HG03354 (cell line): ENCODE measurements around the gene CTPS1.

Experiments used
- ATAC-seq: cut with Tn5 transposase; IDR thresholded peaks from one replicate; pipeline ENCODE4 v1.9.1; 2021; ENCODE audit warnings: mild to moderate bottlenecking; ENCODE audit not compliant: unreplicated experiment, poor library complexity, severe bottlenecking

The CTPS1 gene, protein sequence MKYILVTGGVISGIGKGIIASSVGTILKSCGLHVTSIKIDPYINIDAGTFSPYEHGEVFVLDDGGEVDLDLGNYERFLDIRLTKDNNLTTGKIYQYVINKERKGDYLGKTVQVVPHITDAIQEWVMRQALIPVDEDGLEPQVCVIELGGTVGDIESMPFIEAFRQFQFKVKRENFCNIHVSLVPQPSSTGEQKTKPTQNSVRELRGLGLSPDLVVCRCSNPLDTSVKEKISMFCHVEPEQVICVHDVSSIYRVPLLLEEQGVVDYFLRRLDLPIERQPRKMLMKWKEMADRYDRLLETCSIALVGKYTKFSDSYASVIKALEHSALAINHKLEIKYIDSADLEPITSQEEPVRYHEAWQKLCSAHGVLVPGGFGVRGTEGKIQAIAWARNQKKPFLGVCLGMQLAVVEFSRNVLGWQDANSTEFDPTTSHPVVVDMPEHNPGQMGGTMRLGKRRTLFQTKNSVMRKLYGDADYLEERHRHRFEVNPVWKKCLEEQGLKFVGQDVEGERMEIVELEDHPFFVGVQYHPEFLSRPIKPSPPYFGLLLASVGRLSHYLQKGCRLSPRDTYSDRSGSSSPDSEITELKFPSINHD

DNA sequence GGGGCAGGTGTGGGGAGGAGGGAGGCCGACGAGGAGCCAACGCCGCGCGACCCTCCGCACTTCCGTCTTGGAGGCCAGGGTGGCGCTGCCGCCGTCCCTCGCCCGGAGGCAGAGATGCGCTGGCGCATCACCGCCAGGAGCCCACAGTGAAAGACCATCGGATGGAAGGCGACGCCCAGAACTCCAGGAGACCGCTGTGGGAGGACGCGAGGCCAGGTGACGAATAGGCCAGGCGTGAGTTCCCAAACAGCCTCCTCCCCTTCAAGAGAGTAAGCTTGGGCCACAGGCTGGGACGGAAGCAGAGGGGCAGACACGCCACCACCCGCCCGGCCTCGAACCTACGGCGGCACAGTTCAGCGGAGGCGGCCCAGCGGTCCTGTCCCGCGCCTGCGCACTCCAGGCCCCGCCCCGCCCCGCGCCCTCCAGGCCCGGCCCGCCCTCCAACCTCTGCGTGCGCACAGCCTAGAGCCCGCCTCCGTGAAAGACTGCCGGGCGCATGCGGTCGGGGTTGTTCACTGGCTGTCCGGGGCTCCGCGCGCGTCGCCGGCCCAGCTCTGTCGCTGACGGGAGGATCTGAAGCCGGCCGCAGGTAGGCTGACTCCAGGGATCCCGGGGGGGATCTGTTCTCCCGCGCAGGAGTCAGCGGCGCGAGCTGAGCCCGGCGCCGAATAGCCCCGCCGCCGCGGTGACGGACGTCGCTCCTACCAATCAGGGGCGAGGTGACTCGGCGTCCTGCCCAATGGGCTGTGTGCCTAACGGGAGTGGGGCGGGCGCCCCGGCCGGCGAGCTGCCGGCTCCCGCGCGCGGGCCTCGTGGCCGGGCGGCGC is at the start of gene CTPS1:
CTPS1 (plus strand) TSS at position 456 of the 827 bp plus-strand sequence. CDS start 3,595 bp downstream, outside the sequence.
- ATAC-seq, result peak; percentile 91

DNA sequence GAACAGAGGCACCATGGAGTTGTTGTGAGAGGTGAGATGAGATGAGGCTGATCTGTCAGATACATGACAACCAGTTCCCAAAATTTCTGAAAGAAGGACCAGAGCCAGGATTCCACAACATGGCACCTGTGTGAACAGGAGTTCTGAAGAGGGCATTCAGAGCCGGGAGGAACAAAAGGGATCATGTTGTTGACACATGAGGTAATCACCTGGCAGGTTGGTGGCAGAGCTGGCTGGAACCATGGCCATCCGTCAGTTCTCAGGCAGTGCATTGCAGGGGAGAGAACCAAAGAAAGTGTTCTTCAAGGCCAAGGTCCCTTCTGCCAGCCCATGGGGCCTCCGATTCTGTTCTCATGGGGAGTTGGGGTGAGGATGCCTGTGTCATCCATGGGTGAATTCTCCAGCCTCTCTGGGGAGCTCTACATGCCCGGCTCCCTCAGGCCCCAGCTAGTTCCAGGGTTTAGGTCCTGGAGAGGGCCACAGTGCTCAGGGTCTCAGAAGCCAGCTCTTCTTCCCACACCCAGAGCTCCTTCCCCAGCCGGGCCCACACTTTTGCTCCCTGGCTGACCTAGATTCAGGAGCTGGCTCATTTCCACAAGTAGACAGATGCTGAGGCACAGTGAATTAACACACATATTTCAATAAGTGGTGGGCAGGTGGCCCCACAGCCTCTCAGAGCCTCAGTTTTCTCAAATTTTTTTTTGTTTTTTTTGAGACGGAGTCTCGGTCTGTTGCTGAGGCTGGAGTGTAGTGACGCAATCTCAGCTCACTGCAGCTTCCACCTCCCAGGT is 49.1 kb upstream of the CTPS1 start:
- no peak for ATAC-seq

DNA sequence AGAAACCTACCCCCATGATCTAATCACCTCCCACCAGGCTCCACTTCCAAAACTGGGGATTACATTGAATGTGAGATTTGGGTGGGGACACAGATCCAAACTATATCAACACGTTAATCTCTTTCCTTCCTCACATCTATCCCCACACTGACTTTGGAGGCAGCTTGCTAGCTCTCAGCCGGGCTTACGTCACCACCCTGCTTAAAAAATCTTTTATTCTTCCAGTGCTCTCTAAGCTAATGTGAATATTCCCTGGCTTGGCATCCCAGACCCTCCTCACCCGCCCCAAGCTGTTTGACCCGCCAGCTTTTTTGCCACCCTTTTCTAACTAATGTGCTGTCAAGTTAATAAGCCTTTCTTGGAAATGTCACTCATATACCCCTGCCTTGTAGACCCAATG is 47.9 kb upstream of the CTPS1 start:
- no peak for ATAC-seq

DNA sequence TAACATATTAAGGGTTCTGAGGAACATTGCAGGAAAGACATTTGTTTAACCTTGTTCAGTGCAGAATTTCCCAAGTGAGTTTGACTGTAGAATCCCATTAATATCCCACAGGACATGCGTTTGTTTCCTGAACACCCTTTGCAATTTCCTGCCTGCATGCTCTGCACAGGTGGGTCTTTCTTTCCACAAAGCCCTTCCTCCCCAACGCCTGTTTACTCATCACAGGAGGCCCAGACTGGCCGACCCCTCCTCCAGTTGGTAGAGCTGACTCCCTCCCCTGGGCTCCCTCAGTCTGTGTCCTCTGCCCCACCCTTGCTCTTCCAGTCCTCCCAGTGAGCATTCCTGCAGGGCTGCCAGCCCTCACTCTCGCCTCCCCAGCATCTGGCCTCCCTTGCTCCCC is 47.5 kb upstream of the CTPS1 start:
- ATAC-seq, result no peak

DNA sequence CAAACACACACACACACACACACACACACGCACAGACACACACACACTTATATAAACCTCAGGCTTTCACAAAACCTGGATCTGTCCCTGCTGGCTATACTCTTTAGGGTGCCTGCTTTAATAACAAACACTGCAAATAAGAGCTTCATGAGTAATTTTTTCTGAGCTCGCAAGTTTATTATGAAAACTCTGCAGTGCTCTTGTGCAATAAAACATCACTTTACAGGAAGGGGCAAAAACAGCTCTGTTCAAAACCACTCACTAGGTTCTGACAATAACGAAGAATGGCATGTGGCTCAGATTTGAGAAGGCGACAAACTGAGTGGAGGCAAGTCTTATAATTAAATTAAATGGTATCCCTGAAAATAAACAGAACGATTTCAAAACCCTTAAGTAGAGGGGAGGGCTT is 42.6 kb upstream of the CTPS1 start:
- ATAC-seq, result no peak

DNA sequence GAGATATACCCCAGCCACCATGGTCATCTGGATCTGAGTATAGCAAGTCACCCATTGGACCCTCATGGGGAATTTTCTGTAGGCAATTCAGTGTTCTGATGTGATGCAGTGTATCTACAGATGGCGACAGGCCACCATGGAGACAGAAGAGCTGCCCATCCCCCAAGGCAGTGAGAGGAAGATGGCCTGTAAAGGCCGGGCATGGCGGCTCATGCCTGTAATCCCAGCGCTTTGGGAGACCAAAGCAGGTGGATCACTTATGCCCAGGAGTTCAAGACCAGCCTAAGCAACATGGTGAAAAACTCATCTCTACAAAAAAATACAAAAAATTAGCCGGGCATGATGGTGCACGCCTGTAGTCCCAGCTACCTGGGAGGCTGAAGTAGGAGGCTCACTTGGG is 41.1 kb upstream of the CTPS1 start:
- no peak for ATAC-seq

DNA sequence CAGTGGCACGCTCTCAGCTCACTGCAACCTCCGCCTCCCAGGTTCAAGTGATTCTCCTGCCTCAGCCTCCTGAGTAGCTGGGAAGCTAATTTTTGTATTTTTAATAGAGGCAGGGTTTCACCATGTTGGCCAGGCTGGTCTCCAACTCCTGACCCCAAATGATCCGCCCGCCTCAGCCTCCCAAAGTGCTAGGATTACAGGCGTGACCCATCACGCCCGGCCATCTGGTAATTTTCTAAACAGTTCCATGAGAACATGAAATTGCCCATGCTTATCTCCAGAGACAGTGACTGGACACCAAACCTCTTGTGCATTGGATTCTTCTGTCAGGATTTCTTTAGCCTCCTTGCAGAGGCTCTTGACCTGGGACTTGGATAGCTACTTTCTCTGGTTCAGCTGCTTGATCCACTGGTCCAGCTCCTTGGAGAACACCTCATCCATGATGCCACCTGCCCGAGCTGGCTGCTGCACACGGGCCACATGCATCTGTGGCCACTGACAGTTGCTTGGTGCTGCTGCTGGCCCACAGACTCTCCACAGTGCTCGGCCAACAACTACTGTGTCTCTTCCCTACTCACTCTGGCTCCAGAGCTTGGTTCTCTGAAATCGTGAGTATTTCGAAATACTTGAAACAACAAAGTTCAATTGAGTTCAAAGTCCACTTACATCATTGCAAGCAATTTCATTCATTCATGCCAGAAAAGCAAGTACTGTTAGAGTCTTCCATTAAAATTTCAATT is 40.0 kb upstream of the CTPS1 start:
- ATAC-seq, result no peak

DNA sequence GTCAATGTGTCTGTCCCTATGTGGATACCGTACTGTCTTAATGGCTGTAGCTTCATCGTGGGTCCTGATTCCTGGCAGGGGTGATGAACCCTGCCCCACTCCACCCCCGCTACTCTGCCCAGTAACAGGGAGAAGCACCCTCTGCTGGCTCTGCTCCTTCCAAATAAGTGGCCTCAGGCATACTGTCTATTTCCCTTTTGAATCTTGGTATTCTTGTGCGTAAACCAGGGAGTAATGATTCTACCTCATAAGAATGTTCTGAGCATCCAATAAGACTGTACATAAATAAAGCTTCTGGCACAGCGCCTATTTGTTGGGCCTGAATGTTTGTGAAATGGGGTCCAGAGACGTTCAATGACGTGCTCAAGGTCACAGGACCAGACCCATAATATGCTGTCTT is 35.2 kb upstream of the CTPS1 start:
- ATAC-seq, result no peak

DNA sequence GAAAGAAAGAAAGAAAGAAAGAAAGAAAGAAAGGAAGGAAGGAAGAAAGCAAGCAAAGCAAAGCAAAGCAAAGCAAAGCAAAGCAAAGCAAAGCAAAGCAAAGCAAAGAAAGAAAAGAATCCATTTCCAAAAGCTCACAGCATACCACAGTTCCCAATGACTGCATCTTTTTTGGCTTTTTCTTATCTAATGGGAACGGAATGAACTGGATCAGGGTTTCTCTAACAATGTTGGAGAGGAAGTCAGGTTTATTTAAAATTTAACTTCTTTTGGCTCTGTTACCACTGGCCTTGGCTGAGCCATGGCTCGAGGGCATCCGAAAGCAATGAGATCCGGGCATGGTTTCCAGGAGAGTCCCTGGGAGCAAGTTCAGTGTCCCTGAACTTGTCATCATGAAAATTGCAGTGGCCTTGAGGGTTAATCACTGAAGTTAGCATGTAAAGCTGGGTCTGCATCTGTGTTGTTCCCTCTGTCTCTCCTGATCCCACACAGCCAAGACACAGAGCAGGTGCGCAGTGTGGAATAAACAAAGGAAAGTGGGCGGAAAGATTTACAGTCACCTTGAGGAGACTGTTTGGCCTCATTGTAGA is 34.6 kb upstream of the CTPS1 start:
- ATAC-seq, result no peak

DNA sequence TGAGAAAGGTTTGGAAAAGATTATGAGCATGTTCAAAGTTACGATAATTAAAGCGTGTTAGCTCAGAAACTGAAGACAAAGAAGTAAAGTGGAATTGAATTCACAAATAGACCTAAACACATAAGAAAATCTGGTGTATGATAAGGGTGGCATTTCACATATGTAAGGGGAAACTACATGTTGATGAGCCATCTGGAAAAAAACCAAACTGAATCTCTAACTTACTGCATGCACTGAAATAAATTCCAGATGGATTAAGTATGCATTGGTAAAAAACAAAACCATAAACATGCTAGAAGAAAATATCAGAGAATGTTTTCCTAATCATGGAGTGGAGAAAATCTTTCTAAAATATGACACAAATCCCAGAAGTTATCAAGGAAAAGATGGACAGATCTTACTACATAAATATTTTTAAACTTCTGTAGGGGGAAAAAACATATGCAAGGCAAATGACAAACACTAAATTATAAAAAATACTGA is 34.0 kb upstream of the CTPS1 start:
- ATAC-seq, result no peak

DNA sequence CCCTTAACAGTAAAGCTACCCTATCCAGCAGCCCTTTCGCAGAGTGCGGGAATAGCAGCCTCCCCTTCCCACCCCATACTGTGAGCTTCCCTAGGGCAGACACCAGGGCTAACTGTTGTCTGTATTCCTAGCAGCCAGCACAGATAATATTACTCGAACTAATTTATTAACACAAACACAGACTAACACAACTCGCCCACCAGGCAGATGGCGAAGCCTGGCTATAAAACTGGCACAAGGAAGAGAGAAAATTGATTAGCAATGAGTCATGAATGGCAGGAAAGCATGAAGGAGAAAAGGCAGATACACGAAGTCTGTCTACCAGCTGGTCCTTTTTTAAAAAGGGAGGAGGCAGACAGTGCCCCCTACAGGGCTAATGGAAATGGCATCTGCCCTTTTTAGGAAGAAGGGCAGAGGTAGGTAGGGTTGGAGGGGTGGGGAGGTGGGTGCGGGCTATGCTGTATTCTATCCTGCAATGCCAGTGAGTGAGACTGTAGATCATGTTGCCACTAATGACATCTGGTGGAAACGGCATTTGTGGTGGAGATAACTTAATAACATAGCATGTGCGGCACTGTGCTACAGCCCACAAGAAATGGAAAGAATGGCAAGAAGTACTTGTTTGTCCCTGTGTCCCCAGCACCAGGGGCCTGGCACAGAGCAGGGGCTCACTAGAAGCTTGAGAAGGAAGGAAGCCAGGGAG is 30.6 kb upstream of the CTPS1 start:
- no peak for ATAC-seq

DNA sequence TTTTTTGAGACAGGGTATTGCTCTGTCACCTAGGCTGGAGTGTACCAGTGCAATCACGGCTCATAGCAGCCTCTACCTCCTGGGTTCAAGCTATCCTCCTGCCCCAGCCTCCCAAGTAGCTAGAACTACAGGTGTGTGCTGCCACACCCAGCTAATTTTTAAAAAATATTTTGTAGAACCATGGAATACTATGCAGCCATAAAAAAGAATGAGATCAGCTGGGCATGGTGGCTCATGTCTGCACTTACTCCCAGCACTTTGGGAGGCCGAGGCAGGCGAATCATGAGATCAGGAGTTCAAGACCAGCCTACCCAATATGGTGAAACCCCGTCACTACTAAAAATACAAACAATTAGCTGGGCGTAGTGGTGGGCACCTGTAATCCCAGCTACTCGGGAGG is 29.9 kb upstream of the CTPS1 start:
- ATAC-seq, result no peak

DNA sequence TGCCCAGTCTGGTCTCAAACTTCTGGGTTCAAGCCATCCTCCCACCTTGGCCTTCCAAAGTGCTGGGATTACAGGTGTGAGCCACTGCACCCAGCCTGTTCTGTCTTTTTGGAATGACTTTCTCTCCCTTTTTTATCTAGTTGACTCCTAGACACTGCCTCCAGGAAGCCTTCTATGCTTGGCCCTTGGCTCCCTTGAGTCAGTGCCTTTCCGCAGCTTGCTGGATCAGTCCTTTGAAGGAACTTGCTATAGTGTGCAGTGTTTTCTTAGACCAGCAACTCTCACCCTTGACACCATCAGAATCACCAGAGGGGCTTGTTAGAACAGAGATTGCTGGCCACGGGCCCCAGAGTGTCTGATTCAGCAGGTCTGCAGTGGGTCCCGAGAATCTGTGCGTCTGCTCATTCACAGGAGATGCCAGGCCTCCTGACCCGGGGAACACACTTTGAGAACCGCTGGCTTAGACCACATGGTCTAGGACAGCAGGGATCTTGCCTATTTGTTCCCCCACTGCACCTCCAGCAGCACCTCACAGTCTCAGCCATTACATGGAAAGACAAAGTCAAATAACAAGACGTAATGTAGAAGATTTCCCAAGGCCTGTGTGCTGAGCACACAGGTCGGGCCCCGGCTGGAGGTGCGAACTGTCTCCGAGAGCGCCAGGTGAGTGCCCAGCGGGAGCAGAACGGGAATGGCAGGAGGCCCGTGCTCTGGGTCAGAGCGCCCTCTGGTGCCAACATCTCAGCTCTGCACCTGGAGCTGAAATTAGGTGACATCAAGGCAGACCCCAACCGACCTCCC is 27.4 kb upstream of the CTPS1 start:
- no peak for ATAC-seq

DNA sequence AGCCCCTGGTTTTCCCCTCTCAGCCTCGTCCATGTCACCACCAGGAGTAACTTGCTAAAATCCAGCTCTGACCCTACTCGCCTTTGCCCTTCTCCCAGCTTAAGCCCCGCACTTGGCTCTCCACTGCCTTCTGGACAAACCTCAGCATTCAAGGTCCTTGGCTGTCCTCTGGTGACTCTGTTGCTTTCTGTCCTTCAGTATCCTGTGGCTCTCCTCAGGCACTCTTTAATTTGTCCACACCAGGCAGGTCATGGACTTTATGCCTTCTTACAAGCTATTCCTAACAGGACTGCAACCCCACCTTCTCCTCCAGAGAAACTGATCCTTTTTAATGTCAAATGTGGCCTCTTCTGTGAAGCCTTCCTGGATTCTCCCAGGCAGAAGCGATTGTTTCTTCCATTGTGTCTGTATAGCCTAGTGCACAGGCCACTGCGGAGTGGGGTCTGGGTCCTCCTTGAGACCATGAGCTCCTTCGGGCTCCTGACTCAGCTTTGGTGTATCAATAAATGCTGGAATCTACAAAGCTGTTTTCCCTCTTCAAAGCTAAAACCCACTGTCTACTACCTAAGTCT is 26.7 kb upstream of the CTPS1 start:
- no peak for ATAC-seq

DNA sequence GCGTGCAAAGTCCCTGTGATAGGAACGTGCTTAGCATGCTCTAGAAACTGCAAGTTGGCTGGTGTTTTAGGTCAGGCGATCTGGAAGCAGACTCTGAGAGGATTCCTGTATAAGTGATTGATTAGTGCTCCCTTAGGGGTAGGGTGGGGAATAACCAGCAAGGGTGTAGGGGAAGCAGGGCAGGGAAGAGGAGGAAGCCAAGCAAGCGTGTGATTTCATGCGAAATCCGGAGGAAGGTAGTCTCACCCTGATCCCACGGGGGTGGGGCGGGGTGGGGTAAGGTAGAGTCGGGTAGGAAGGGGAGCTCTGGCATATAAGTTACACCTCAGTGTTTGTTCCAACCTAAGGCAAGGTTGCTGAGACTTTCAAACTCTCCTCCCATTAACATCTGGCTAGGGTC is 24.9 kb upstream of the CTPS1 start:
- ATAC-seq, result no peak

DNA sequence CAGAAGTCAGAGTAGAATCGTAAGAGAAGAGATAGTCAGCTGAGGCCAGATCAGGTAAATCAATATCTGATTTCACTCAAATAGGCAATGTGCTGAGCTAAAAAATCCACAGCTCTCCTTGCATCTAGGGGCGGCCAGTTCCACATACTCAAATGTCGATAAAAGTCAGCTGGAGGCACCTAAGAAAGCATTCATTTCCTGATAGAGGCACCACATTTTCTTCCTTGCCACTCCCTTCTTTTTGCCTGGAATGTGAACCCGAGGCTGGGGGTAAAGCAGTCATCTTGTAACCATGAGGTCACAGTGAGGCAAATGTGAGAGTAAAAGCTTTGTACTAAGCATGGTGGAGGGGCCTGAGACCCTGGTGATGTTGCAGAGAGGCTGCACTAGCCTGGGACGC is 24.2 kb upstream of the CTPS1 start:
- no peak for ATAC-seq

DNA sequence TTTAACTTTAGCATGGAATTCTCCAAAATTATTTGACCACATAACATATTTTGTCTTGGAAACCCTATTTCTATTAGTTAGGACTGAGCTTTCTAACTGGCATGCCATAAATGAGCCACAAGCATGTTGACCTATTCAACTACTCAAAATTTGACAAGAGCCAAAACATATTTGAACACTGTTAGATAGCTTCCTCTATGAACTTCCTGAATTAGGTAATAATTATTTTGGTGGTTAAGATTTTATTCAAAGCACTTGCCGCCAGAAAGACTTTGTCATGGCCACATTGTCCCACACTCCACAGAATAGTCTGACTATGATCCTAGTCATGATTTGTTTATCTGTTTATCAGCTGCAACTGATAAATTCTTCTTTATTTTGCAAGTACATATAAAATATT is 23.1 kb upstream of the CTPS1 start:
- no peak for ATAC-seq
